ENCODE data around the gene SGTA.

GRCh38 chr19:2813235-2814160 lies 30.4 kb upstream of the SGTA start:
- no peak for TF ChIP-seq RFX5 (IDR thresholded peaks at IDR 0.05; ENCODE audit: low read depth, low read length)
- TF ChIP-seq NFYB (IDR thresholded peaks at IDR 0.05; ENCODE audit: extremely low read depth, insufficient read length) = no peak
- no peak for TF ChIP-seq ZBED1 (IDR thresholded peaks at IDR 0.05)
- no peak for TF ChIP-seq KDM4B (IDR thresholded peaks at IDR 0.05; ENCODE audit: borderline replicate concordance in 2 of 2, low read depth in 1 of 2)
- no peak for TF ChIP-seq ZNF174 (CRISPR knock-in tag; IDR thresholded peaks at IDR 0.05)
- no peak for TF ChIP-seq TAF1 (IDR thresholded peaks at IDR 0.05; ENCODE audit: control insufficient read depth, extremely low read depth, insufficient read depth, low read length, severe bottlenecking)
- no peak for TF ChIP-seq FOXK2 (conservative IDR thresholded peaks at IDR 0.05 in 1 of 2, IDR thresholded peaks at IDR 0.05 in 1 of 2; ENCODE audit: low read depth in 2 of 2)

Data from K562 (cell line).